K562 (cell line): Measurements from ENCODE around the gene STX17. TPM values are rescaled to one million over a fixed set of nuclear protein-coding genes. Genes with fewer than 3 reads are reported as not detected.

ENCODE experiments used
- ATAC-seq: fragments of 200-7000 bp; cut with Tn5 transposase; 3 replicates; pipeline ENCODE4 v1.9.1; 2020; ENCODE audit warnings: moderate library complexity
- BruUV-seq: library from RNA; stranded (reverse); fragments of 400-500 nt; replicated peaks from 2 replicates; lab custom pipeline; 2021; lab: Mats Ljungman, UMichigan
- CTCF ChIA-PET: fragments of 300-600 bp; formaldehyde crosslinking; extraction: SDS; loops from one replicate; lab custom pipeline; 2021; ENCODE audit warnings: low intra/inter-chr PET ratio; lab: Yijun Ruan, JAX
- POLR2A ChIA-PET: fragments of 300-600, 350-650 bp; sonication (Branson Sonifier 250); formaldehyde crosslinking; extraction: SDS; loops from one replicate; lab custom pipeline; 2021; ENCODE audit warnings: antibody characterized with exemption, inconsistent platforms; lab: Yijun Ruan, JAX
- DNase-seq, 4 experiments: peaks; one replicate each; pipeline versions ENCODE4 v3.0.0 to v3.0.0-alpha.2; 2011 to 2018; ENCODE audit warnings: low spot score in 3 of 4, mixed read lengths in 3 of 4; ENCODE audit errors: extremely low read depth in 1 of 4
- FAIRE-seq: peaks from 2 replicates; lab custom pipeline; 2011; peaks lifted over from hg19 to GRCh38; lab: Jason Lieb, UNC
- H2AFZ ChIP-seq: 2 replicates; pipeline ENCODE4 v1.6.0; 2011; ENCODE audit warnings: low read depth, low read length, control low read depth, inconsistent platforms
- H3K27ac ChIP-seq: fragments of 200-600 bp; 3 replicates; pipeline ENCODE4 v1.8.0; 2011; ENCODE audit warnings: low read depth, mild to moderate bottlenecking, control low read depth, inconsistent platforms, low read length, moderate library complexity, mixed read lengths; ENCODE audit errors: extremely low read depth
- H3K27me3 ChIP-seq, 2 experiments: fragments of 300-600 bp in 1 of 2; 2 replicates in 1 of 2; 3 replicates in 1 of 2; pipeline versions ENCODE4 v1.6.0 to v1.8.0; 2011; ENCODE audit warnings: inconsistent platforms in 2 of 2, low read length in 2 of 2, mild to moderate bottlenecking in 1 of 2, mixed read lengths in 1 of 2, moderate library complexity in 1 of 2; ENCODE audit not compliant: control insufficient read depth in 2 of 2, insufficient read depth in 2 of 2
- H3K36me3 ChIP-seq: fragments of 300-600 bp; 3 replicates; pipeline ENCODE4 v1.8.0; 2011; ENCODE audit warnings: mild to moderate bottlenecking, low read length, inconsistent platforms; ENCODE audit not compliant: control insufficient read depth, insufficient read depth
- H3K4me1 ChIP-seq, 2 experiments: fragments of 200-600 bp in 1 of 2; replicated peaks in 1 of 2; 2 replicates in 1 of 2; 3 replicates in 1 of 2; pipeline versions ENCODE4 v1.5.1 to v1.8.0; 2011; ENCODE audit warnings: inconsistent platforms in 2 of 2, low read length in 2 of 2, mild to moderate bottlenecking in 1 of 2, mixed read lengths in 1 of 2, moderate library complexity in 1 of 2; ENCODE audit not compliant: control insufficient read depth in 2 of 2, insufficient read depth in 2 of 2
- H3K4me2 ChIP-seq: 2 replicates; pipeline ENCODE4 v1.6.1; 2011; ENCODE audit warnings: low read length, control low read depth, inconsistent platforms, mixed read lengths; ENCODE audit not compliant: insufficient read depth
- H3K4me3 ChIP-seq: fragments of 200-600 bp; sonication (generic), shearing (Covaris generic); 2 replicates; pipeline ENCODE4 v1.5.1; 2016; ENCODE audit warnings: control low read depth, inconsistent platforms
- H3K79me2 ChIP-seq: fragments of 200-600 bp; 3 replicates; pipeline ENCODE4 v1.8.0; 2011; ENCODE audit warnings: low read length, inconsistent platforms; ENCODE audit not compliant: control insufficient read depth, insufficient read depth
- H3K9ac ChIP-seq, 2 experiments: 2 replicates each; pipeline versions ENCODE4 v1.6.0 to v1.6.1; 2011; ENCODE audit warnings: low read depth in 2 of 2, low read length in 2 of 2, control low read depth in 1 of 2, inconsistent platforms in 1 of 2, mild to moderate bottlenecking in 1 of 2, mixed read lengths in 1 of 2; ENCODE audit not compliant: insufficient read depth in 1 of 2
- H3K9me1 ChIP-seq: one replicate; pipeline ENCODE4 v1.6.0; 2011; ENCODE audit warnings: inconsistent platforms, mild to moderate bottlenecking, low read length, moderate library complexity; ENCODE audit not compliant: control insufficient read depth, insufficient read depth
- H3K9me3 ChIP-seq: replicated peaks from 2 replicates; pipeline ENCODE4 v1.5.1; 2011; ENCODE audit warnings: low read depth, low read length, inconsistent platforms; ENCODE audit not compliant: control insufficient read depth, insufficient read depth
- H4K20me1 ChIP-seq: replicated peaks from 2 replicates; pipeline ENCODE4 v1.6.1; 2011; ENCODE audit warnings: low read length, inconsistent platforms, mixed read lengths; ENCODE audit not compliant: control insufficient read depth, insufficient read depth
- CBFB ChIP-seq: sonication (generic); formaldehyde crosslinking; IDR thresholded peaks from 2 replicates; pipeline ENCODE4 v1.4.0; 2020; ENCODE audit warnings: mild to moderate bottlenecking, missing genetic modification reagents
- CEBPG ChIP-seq, 3 experiments: fragments of 200-800 bp in 1 of 3; sonication (Bioruptor generic) in 1 of 3; sonication (generic) in 1 of 3; formaldehyde crosslinking in 1 of 3; IDR thresholded peaks in 2 of 3; conservative IDR thresholded peaks in 1 of 3; 2 replicates each; pipeline versions ENCODE4 v1.6.1 to v1.8.0; 2016 to 2022; ENCODE audit warnings: missing compliant biosample characterization in 2 of 3, missing genetic modification characterization in 2 of 3, mild to moderate bottlenecking in 1 of 3, missing genetic modification reagents in 1 of 3
- CHD1 ChIP-seq: fragments of 200-600 bp; sonication (generic); IDR thresholded peaks from one replicate; pipeline ENCODE4 v1.6.1; 2012; ENCODE audit warnings: mild to moderate bottlenecking, moderate library complexity, low read length, inconsistent platforms
- DDX20 ChIP-seq: fragments of 450-650 bp; IDR thresholded peaks from 2 replicates; pipeline ENCODE4 v1.6.1; 2016; ENCODE audit warnings: missing genetic modification characterization, low read depth, mild to moderate bottlenecking, missing compliant biosample characterization, moderate library complexity
- DIDO1 ChIP-seq: fragments of 450-650 bp; IDR thresholded peaks from 2 replicates; pipeline ENCODE4 v1.6.1; 2016; ENCODE audit warnings: low read depth, missing biosample characterization, missing genetic modification characterization
- ESRRA ChIP-seq: fragments of 450-650 bp; IDR thresholded peaks from 2 replicates; pipeline ENCODE4 v1.6.1; 2014; ENCODE audit warnings: low read depth, mild to moderate bottlenecking, moderate library complexity, borderline replicate concordance
- GATA2 ChIP-seq: sonication (generic); formaldehyde crosslinking; IDR thresholded peaks from 2 replicates; pipeline ENCODE4 v1.4.0; 2020; ENCODE audit warnings: mild to moderate bottlenecking, missing genetic modification reagents
- KDM2B ChIP-seq: fragments of 250-450 bp; sonication (Bioruptor Pico); IDR thresholded peaks from 2 replicates; pipeline ENCODE4 v1.8.0; 2021; ENCODE audit warnings: mild to moderate bottlenecking, moderate library complexity
- MCM5 ChIP-seq: fragments of 450-650 bp; IDR thresholded peaks from 2 replicates; pipeline ENCODE4 v1.6.1; 2016; ENCODE audit warnings: low read depth
- NELFE ChIP-seq: IDR thresholded peaks from 2 replicates; pipeline ENCODE4 v1.6.1; 2011; ENCODE audit warnings: mild to moderate bottlenecking; ENCODE audit not compliant: insufficient read depth, insufficient read length
- NR2C1 ChIP-seq, 2 experiments: fragments of 450-650 bp; IDR thresholded peaks; 2 replicates each; pipeline ENCODE4 v1.6.1; 2017; ENCODE audit warnings: mild to moderate bottlenecking in 2 of 2, antibody characterized with exemption in 1 of 2, inconsistent platforms in 1 of 2, missing compliant biosample characterization in 1 of 2, missing genetic modification characterization in 1 of 2
- POLR2AphosphoS5 ChIP-seq: IDR thresholded peaks from 2 replicates; pipeline ENCODE4 v1.6.1; 2011; ENCODE audit warnings: mild to moderate bottlenecking, low read depth, low read length, moderate library complexity; ENCODE audit not compliant: control insufficient read depth, insufficient read depth
- POLR3A ChIP-seq: IDR thresholded peaks from 2 replicates; pipeline ENCODE4 v1.6.1; 2011; ENCODE audit warnings: borderline replicate concordance, mild to moderate bottlenecking, moderate library complexity; ENCODE audit not compliant: insufficient read length, insufficient read depth; ENCODE audit errors: extremely low read depth
- ZNF561 ChIP-seq: fragments of 450-650 bp; formaldehyde crosslinking; conservative IDR thresholded peaks from 2 replicates; pipeline ENCODE4 v1.4.0; 2020; ENCODE audit warnings: mild to moderate bottlenecking, moderate library complexity
- WGBS: fragments of 100-300 bp; shearing (Covaris generic); methylation state at CpG from one replicate; pipeline ENCODE4 v1.1.6; 2016; ENCODE audit warnings: low coverage, mixed read lengths; ENCODE audit not compliant: insufficient coverage; ENCODE audit errors: missing lambda C conversion rate; 5-methylcytosine and 5-hydroxymethylcytosine counted together
- in situ Hi-C: fragments of 300-500 bp; cut with MboI; formaldehyde crosslinking; loops from 4 replicates; pipeline ENCODE4 v1.15.0; 2018; ENCODE audit warnings: inconsistent platforms, mixed read lengths
- intact Hi-C: fragments of 100-400 bp; cut with micrococcal nuclease; formaldehyde crosslinking; loops from 2 replicates; pipeline ENCODE4 v1.14.2; 2022
- polyA plus RNA-seq, 8 experiments: library from polyadenylated mRNA; depleted of rRNA in 4 of 8; stranded (reverse) in 5 of 8; unstranded in 3 of 8; fragments of >200 nt; fragmentation: Nextera tagmentation in 2 of 8; fragmentation: Illumina TruSeq in 1 of 8; extraction: Ambion mirVana in 2 of 8; extraction: Trizol in 1 of 8; gene quantifications; 2 replicates each; pipeline versions ENCODE4 v1.2.1 to v1.2.3, GENCODE V29; 2011 to 2014; ENCODE audit warnings: inconsistent platforms in 1 of 8, missing spikeins in 1 of 8
- total RNA-seq, 7 experiments: library from RNA; depleted of rRNA in 6 of 7; stranded (reverse); fragments of >200 nt in 6 of 7; fragmentation: Illumina TruSeq in 2 of 7; extraction: Trizol in 2 of 7; gene quantifications; 2 replicates each; pipeline versions ENCODE4 v1.2.1 to v1.2.3, GENCODE V29; 2011 to 2021; ENCODE audit warnings: low replicate concordance in 1 of 7
- TF ChIP-seq, protein P1 (sequence below): sonication (generic); formaldehyde crosslinking; IDR thresholded peaks from 2 replicates; pipeline ENCODE4 v1.9.0; 2022; ENCODE audit warnings: mild to moderate bottlenecking, missing genetic modification reagents
- TF ChIP-seq, protein P2 (sequence below): fragments of 450-650 bp; formaldehyde crosslinking; IDR thresholded peaks from 2 replicates; pipeline ENCODE4 v1.4.0; 2020; ENCODE audit warnings: mild to moderate bottlenecking, moderate library complexity
- TF ChIP-seq, protein P3 (sequence below): sonication (generic); IDR thresholded peaks from 2 replicates; pipeline ENCODE4 v1.6.1; 2016
- TF ChIP-seq, protein P4 (sequence below), 2 experiments: fragments of 450-650 bp; IDR thresholded peaks; 2 replicates each; pipeline ENCODE4 v1.6.1; 2016

STX17 gene
- total and polyA plus RNA-seq, 9 of the 15 experiments (the other 6 are each of a cell fraction or from before 2014, with no cell fraction given) = 14.4 to 25.1 (median 19.0) TPM

DNA sequence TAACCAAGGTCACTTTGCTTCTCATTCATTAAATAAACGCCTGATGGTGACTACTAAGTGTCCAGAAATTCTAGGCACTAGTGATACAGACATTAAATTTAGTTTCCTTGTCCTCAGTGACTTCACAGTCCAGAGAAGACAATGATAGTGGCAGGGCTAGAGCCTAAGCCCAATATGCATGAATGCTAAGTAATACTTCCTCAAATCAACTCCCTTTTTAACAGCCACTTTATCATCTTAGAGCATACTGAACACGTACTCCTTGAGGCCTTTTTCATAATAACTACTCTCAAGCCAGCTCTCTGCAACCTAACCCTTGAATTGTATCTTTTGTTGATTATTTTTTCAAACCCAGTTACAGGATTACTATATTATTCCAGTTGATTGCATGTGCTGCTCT lies 74.1 kb downstream of the STX17 start:
- in situ Hi-C loops = no loop called here
- no peak for TF ChIP-seq MCM5
- TF ChIP-seq NR2C1 (IDR thresholded peaks at IDR 0.05) = no peak
- TF ChIP-seq NR2C1 (tag; IDR thresholded peaks at IDR 0.05) = no peak
- no peak for TF ChIP-seq DIDO1 (tag)
- no peak for TF ChIP-seq CBFB (CRISPR knock-in tag)
- no peak for TF ChIP-seq DDX20
- TF ChIP-seq, protein P1, sequence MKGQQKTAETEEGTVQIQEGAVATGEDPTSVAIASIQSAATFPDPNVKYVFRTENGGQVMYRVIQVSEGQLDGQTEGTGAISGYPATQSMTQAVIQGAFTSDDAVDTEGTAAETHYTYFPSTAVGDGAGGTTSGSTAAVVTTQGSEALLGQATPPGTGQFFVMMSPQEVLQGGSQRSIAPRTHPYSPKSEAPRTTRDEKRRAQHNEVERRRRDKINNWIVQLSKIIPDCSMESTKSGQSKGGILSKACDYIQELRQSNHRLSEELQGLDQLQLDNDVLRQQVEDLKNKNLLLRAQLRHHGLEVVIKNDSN (CRISPR knock-in tag) = no peak
- TF ChIP-seq, protein P2, sequence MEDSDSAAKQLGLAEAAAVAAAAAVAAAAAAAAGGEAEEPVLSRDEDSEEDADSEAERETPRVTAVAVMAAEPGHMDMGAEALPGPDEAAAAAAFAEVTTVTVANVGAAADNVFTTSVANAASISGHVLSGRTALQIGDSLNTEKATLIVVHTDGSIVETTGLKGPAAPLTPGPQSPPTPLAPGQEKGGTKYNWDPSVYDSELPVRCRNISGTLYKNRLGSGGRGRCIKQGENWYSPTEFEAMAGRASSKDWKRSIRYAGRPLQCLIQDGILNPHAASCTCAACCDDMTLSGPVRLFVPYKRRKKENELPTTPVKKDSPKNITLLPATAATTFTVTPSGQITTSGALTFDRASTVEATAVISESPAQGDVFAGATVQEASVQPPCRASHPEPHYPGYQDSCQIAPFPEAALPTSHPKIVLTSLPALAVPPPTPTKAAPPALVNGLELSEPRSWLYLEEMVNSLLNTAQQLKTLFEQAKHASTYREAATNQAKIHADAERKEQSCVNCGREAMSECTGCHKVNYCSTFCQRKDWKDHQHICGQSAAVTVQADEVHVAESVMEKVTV = no peak
- TF ChIP-seq CHD1 = no peak
- TF ChIP-seq KDM2B (CRISPR knock-in tag) = no peak
- TF ChIP-seq NELFE = no peak
- no peak for TF ChIP-seq POLR2AphosphoS5
- TF ChIP-seq GATA2 (CRISPR knock-in tag) = no peak
- TF ChIP-seq POLR3A = no peak
- TF ChIP-seq, protein P3, sequence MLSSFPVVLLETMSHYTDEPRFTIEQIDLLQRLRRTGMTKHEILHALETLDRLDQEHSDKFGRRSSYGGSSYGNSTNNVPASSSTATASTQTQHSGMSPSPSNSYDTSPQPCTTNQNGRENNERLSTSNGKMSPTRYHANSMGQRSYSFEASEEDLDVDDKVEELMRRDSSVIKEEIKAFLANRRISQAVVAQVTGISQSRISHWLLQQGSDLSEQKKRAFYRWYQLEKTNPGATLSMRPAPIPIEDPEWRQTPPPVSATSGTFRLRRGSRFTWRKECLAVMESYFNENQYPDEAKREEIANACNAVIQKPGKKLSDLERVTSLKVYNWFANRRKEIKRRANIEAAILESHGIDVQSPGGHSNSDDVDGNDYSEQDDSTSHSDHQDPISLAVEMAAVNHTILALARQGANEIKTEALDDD = no peak
- TF ChIP-seq ZNF561 (CRISPR knock-in tag) = no peak
- no peak for TF ChIP-seq CEBPG (CRISPR knock-in tag; IDR thresholded peaks at IDR 0.05)
- TF ChIP-seq CEBPG (tag; conservative IDR thresholded peaks at IDR 0.05 in 1 of 2, IDR thresholded peaks at IDR 0.05 in 1 of 2) = no peak
- TF ChIP-seq ESRRA = no peak
- TF ChIP-seq, protein P4, sequence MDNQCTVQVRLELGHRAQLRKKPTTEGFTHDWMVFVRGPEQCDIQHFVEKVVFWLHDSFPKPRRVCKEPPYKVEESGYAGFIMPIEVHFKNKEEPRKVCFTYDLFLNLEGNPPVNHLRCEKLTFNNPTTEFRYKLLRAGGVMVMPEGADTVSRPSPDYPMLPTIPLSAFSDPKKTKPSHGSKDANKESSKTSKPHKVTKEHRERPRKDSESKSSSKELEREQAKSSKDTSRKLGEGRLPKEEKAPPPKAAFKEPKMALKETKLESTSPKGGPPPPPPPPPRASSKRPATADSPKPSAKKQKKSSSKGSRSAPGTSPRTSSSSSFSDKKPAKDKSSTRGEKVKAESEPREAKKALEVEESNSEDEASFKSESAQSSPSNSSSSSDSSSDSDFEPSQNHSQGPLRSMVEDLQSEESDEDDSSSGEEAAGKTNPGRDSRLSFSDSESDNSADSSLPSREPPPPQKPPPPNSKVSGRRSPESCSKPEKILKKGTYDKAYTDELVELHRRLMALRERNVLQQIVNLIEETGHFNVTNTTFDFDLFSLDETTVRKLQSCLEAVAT (IDR thresholded peaks at IDR 0.05) = no peak
- TF ChIP-seq, all 486 proteins: peak for 0
- CTCF ChIA-PET = no interaction called here
- Histone ChIP-seq H3K79me2 (no peaks in the 10 kb centered on the region), H3K9ac (no peak overlapping the region), H3K9me1 (peaks cover 3% of the 10 kb centered on the region), H3K4me1 (peaks cover 0 to 8% of the 10 kb centered on the region in 2 experiments; a peak in 1 of 5 replicates), H3K4me3 (no peak overlapping the region), H3K27me3 (no peaks in the 10 kb centered on the region), H3K9me3 (no peaks in the 10 kb centered on the region), H3K27ac (no peak overlapping the region), H4K20me1 (no peaks in the 10 kb centered on the region), H2AFZ (no peak overlapping the region), H3K4me2 (no peak overlapping the region), H3K36me3 (peaks cover 11% of the 10 kb centered on the region; the same call in 2 of the 3 replicates)
- intact Hi-C loops = loop anchor here (10.0 kb wide), 1 partner anchor 796 kb away; no protein-coding TSS in a partner anchor
- FAIRE-seq (peak; percentile 19), DNase-seq (no peak), ATAC-seq (peak; percentile 56)
- 29% methylated on average over 2 of the region's 2 CpGs for WGBS
- BruUV-seq = no TSS peak
- POLR2A ChIA-PET = interaction anchor here (0.5 to 0.7 kb wide), 2 partner anchors 74 to 123 kb away, joined by 3 read pairs; no protein-coding TSS in a partner anchor
